Neural cell (in vitro differentiated cells): ENCODE measurements around the gene EIF4G3. TPM values are rescaled to one million over a fixed set of nuclear protein-coding genes. Genes with fewer than 3 reads are reported as not detected.

ENCODE experiments used
- H2AFZ ChIP-seq: fragments of 200-600, 300-800 bp; sonication (generic), shearing (Covaris generic); 2 replicates; pipeline ENCODE4 v1.6.0; 2014; ENCODE audit warnings: low read depth, mild to moderate bottlenecking, antibody characterized with exemption, low read length, moderate library complexity
- H3F3A ChIP-seq: fragments of 200-600 bp; shearing (Covaris generic); 2 replicates; pipeline ENCODE4 v1.6.1; 2016; ENCODE audit warnings: mild to moderate bottlenecking, moderate library complexity, mixed read lengths, antibody characterized with exemption, low read length; ENCODE audit not compliant: insufficient read depth, poor library complexity, severe bottlenecking
- H3K27ac ChIP-seq: fragments of 200-600, 300-800 bp; sonication (generic), shearing (Covaris generic); 2 replicates; pipeline ENCODE4 v1.5.1; 2014; ENCODE audit warnings: mild to moderate bottlenecking, low read length, moderate library complexity
- H3K27me3 ChIP-seq: fragments of 300-800, 200-600 bp; sonication (generic), shearing (Covaris generic); 2 replicates; pipeline ENCODE4 v1.6.0; 2014; ENCODE audit warnings: mild to moderate bottlenecking, low read depth, low read length, moderate library complexity; ENCODE audit not compliant: insufficient read depth
- H3K36me3 ChIP-seq: fragments of 300-800, 200-600 bp; sonication (generic), shearing (Covaris generic); 2 replicates; pipeline ENCODE4 v1.5.1; 2014; ENCODE audit warnings: mild to moderate bottlenecking, antibody characterized with exemption, low read length, moderate library complexity; ENCODE audit not compliant: insufficient read depth
- H3K4me2 ChIP-seq: fragments of 300-800, 200-600 bp; sonication (generic), shearing (Covaris generic); 2 replicates; pipeline ENCODE4 v1.6.0; 2014; ENCODE audit warnings: mild to moderate bottlenecking, low read length
- H3K4me3 ChIP-seq: fragments of 300-800, 200-600 bp; sonication (generic), shearing (Covaris generic); 2 replicates; pipeline ENCODE4 v1.5.1; 2014; ENCODE audit warnings: mild to moderate bottlenecking, low read length, moderate library complexity
- H3K79me2 ChIP-seq: fragments of 200-600 bp; shearing (Covaris generic); replicated peaks from 2 replicates; pipeline ENCODE4 v1.6.0; 2014; ENCODE audit warnings: mild to moderate bottlenecking, low read length, moderate library complexity; ENCODE audit not compliant: insufficient read depth
- H3K9ac ChIP-seq: fragments of 300-800, 200-600 bp; sonication (generic), shearing (Covaris generic); 2 replicates; pipeline ENCODE4 v1.6.1; 2016; ENCODE audit warnings: mild to moderate bottlenecking, low read length, mixed read lengths
- H3K9me2 ChIP-seq: fragments of 200-600 bp; shearing (Covaris generic); 2 replicates; pipeline ENCODE4 v1.6.1; 2016; ENCODE audit warnings: mild to moderate bottlenecking, low read length, mixed read lengths; ENCODE audit not compliant: insufficient read depth
- H3K9me3 ChIP-seq: fragments of 200-600, 300-800 bp; sonication (generic), shearing (Covaris generic); 2 replicates; pipeline ENCODE4 v1.6.1; 2016; ENCODE audit warnings: mild to moderate bottlenecking, mixed run types, low read length, moderate library complexity, mixed read lengths
- H4K20me1 ChIP-seq: fragments of 200-600 bp; shearing (Covaris generic); 2 replicates; pipeline ENCODE4 v1.6.1; 2016; ENCODE audit warnings: mild to moderate bottlenecking, mixed run types; ENCODE audit not compliant: insufficient read depth
- CTCF ChIP-seq: fragments of 450-650 bp; IDR thresholded peaks from 2 replicates; pipeline ENCODE4 v1.5.1; 2014; ENCODE audit warnings: antibody characterized with exemption, mild to moderate bottlenecking, moderate library complexity; ENCODE audit not compliant: poor library complexity, severe bottlenecking
- EP300 ChIP-seq: fragments of 450-650 bp; conservative IDR thresholded peaks from 2 replicates; pipeline ENCODE4 v1.6.1; 2014; ENCODE audit warnings: antibody characterized with exemption, mild to moderate bottlenecking, moderate library complexity; ENCODE audit not compliant: poor library complexity, severe bottlenecking
- EZH2 ChIP-seq: fragments of 200-600, 300-800 bp; shearing (Covaris generic), sonication (generic); IDR thresholded peaks from 2 replicates; pipeline ENCODE4 v1.6.1; 2014; ENCODE audit warnings: antibody characterized with exemption, low read length, borderline replicate concordance, mild to moderate bottlenecking; ENCODE audit not compliant: insufficient read depth, poor library complexity, severe bottlenecking
- MXI1 ChIP-seq: fragments of 450-650 bp; conservative IDR thresholded peaks from 2 replicates; pipeline ENCODE4 v1.6.1; 2014; ENCODE audit warnings: antibody characterized with exemption, mild to moderate bottlenecking; ENCODE audit not compliant: poor library complexity, severe bottlenecking
- POLR2AphosphoS5 ChIP-seq: IDR thresholded peaks from 2 replicates; pipeline ENCODE4 v1.6.1; 2012
- RAD21 ChIP-seq: fragments of 450-650 bp; conservative IDR thresholded peaks from 2 replicates; pipeline ENCODE4 v1.6.1; 2014; ENCODE audit warnings: antibody characterized with exemption, mild to moderate bottlenecking, moderate library complexity
- REST ChIP-seq: IDR thresholded peaks from 2 replicates; pipeline ENCODE4 v1.6.1; 2012; ENCODE audit warnings: borderline replicate concordance
- SMC3 ChIP-seq: fragments of 450-650 bp; conservative IDR thresholded peaks from 2 replicates; pipeline ENCODE4 v1.6.1; 2014; ENCODE audit warnings: antibody characterized with exemption, mild to moderate bottlenecking, moderate library complexity; ENCODE audit not compliant: poor library complexity
- TAF1 ChIP-seq: IDR thresholded peaks from 2 replicates; pipeline ENCODE4 v1.6.1; 2012; ENCODE audit warnings: low read depth
- polyA plus RNA-seq: library from polyadenylated mRNA; depleted of rRNA; stranded (reverse); fragments of >200 nt; gene quantifications from 2 replicates; pipeline ENCODE4 v1.2.3, GENCODE V29; 2014

Gene EIF4G3
- polyA plus RNA-seq, 1 donor from 2014 or later = 56.9 TPM

GRCh38 chr1:21149430-21149854 lies 27.3 kb downstream of the EIF4G3 start:
- peak overlapping the region; percentile 90 for H3K27ac ChIP-seq

DNA sequence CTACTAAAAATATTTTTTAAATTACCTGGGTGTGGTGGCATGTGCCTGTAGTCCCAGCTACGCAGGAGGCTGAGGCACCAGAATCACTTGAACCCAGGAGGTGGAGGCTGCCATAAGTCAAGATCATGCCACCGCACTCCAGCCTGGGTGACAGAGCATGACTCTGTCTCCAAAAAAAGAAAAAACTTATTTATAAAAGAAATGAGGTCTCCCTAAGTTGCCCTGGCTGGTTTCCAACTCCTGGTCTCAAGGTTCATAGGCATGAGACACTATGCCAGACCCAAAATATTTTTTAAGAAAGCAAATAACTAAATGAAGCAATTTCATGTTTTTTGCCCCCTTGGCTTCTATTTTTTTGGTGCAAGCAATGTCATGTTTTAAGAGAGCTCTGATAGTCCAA lies 32.9 kb downstream of the EIF4G3 start:
- Histone ChIP-seq H3K9me3 (no peaks in the 10 kb centered on the region), H2AFZ (no peak overlapping the region), H3K27me3 (no peaks in the 10 kb centered on the region), H3K36me3 (no peaks in the 10 kb centered on the region), H3K79me2 (peaks cover 37% of the 10 kb centered on the region), H3K9ac (no peak overlapping the region), H4K20me1 (no peaks in the 10 kb centered on the region), H3F3A (no peaks in the 10 kb centered on the region), H3K4me2 (no peak overlapping the region), H3K9me2 (no peaks in the 10 kb centered on the region), H3K4me3 (no peak overlapping the region), H3K27ac (no peak overlapping the region)
- TF ChIP-seq EZH2 = no peak
- no peak for TF ChIP-seq RAD21
- TF ChIP-seq CTCF = no peak
- TF ChIP-seq SMC3 = no peak
- TF ChIP-seq MXI1 = no peak
- TF ChIP-seq EP300 = no peak
- TF ChIP-seq TAF1 = no peak
- no peak for TF ChIP-seq POLR2AphosphoS5

More at GRCh38 chr1:21149430-21149854, 27.3 kb downstream of the EIF4G3 start:
- no peaks in the 10 kb centered on the region for H4K20me1 ChIP-seq
- H3K9me3 ChIP-seq = no peaks in the 10 kb centered on the region
- H3K36me3 ChIP-seq = no peaks in the 10 kb centered on the region
- H3K27me3 ChIP-seq = no peaks in the 10 kb centered on the region
- H3K9ac ChIP-seq = peak overlapping the region; percentile 64
- H3K9me2 ChIP-seq = no peaks in the 10 kb centered on the region
- peaks cover 55% of the 10 kb centered on the region for H3K79me2 ChIP-seq
- peak overlapping the region; percentile 5 for H2AFZ ChIP-seq
- H3F3A ChIP-seq = no peaks in the 10 kb centered on the region
- peak overlapping the region; percentile 55 for H3K4me3 ChIP-seq
- TF ChIP-seq EP300 = peak; percentile 79
- TF ChIP-seq POLR2AphosphoS5 = peak; percentile 67
- no peak for TF ChIP-seq CTCF
- peak; percentile 54 for TF ChIP-seq TAF1
- no peak for TF ChIP-seq REST
- TF ChIP-seq EZH2 = no peak
- TF ChIP-seq RAD21 = no peak
- no peak for TF ChIP-seq MXI1
- peak; percentile 27 for TF ChIP-seq SMC3
- peak overlapping the region; percentile 70 for H3K4me2 ChIP-seq
